Retinal pigment epithelial cell (primary cell): ENCODE results near the gene IL11.

Experiments used
- DNase-seq: peaks from one replicate; pipeline ENCODE4 v3.0.0-alpha.2; 2010; ENCODE audit warnings: low read depth
- H3K4me3 ChIP-seq: 2 replicates; pipeline ENCODE4 v1.5.1; 2011; ENCODE audit warnings: mild to moderate bottlenecking, low read length, control low read depth, moderate library complexity
- TF ChIP-seq, protein P1 (sequence below): conservative IDR thresholded peaks from 2 replicates; pipeline ENCODE4 v1.5.1; 2011; ENCODE audit warnings: low read depth, low read length, control low read depth, inconsistent platforms

IL11 gene

DNA sequence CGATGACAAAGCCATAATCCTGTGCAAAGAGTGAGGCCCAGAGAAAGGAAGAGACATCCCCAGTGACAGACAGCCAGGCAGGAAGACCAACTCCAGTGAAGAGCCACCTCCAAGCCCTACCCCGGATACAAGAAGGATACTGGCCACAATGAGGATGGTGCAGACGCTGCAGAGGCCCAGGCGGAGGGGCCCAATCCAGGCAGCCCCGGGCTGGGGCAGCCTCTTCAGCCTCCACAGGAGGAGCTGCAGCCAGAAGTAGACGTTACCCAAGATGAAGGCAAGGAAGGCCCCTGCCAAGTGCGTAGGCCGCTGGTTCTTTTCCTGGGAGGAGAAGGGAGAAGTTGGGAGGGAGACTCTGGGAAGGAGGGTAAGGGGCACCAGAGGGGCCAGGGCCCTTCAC lies 53.6 kb downstream of the IL11 start:
- no peak for DNase-seq
- H3K4me3 ChIP-seq = no peak overlapping the region
- TF ChIP-seq, protein P1, sequence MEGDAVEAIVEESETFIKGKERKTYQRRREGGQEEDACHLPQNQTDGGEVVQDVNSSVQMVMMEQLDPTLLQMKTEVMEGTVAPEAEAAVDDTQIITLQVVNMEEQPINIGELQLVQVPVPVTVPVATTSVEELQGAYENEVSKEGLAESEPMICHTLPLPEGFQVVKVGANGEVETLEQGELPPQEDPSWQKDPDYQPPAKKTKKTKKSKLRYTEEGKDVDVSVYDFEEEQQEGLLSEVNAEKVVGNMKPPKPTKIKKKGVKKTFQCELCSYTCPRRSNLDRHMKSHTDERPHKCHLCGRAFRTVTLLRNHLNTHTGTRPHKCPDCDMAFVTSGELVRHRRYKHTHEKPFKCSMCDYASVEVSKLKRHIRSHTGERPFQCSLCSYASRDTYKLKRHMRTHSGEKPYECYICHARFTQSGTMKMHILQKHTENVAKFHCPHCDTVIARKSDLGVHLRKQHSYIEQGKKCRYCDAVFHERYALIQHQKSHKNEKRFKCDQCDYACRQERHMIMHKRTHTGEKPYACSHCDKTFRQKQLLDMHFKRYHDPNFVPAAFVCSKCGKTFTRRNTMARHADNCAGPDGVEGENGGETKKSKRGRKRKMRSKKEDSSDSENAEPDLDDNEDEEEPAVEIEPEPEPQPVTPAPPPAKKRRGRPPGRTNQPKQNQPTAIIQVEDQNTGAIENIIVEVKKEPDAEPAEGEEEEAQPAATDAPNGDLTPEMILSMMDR = no peak

DNA sequence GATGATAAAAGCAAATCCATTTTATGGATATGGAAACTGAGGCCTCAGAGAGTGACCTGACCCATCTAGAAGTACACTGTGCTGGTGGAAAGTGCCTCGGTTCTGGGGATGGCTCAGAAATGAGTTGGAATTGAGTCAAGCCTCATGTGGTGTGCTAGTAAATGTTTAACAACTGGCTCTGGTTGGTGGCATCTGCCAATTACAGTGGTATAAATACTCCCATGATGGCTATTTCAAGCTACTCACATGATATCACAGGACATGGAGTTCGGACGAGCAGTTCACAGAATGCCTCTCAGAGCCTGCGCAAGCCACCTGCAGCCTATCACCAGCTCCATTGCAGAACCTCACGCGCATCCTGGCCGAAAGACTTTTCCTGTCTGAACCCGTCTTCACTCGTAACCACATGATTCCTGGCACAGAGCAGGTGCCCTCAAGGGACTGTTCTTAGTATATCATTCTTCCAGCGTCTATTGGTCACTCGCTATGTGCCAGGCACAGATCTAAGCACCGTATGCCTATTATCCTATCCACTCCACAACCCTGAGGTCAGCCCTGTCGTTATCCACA lies 54.2 kb downstream of the IL11 start:
- TF ChIP-seq, protein P1 = no peak
- no peak for DNase-seq
- H3K4me3 ChIP-seq = no peak overlapping the region

DNA sequence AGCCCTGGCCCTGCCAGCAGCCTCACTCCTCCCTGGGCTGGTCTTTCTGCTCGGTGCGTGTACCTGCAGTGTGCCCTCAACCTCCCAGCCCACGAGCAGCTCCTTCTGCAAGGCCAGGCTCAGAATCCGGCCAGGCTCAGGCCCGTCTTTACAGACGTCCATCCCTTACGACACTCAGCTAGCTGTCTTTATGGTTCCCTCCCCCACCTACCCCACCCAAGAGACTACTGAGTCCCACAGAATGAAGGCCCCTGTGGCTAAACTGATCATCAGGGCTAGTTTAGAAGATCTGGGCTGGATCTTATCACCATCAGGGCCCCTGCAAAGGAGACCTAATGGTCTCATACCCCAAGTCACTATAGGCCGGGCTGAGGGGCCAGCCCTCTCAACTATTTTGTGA lies 55.9 kb downstream of the IL11 start:
- H3K4me3 ChIP-seq = no peak overlapping the region
- no peak for DNase-seq
- TF ChIP-seq, protein P1 = no peak
